AG09319 (cell line): ENCODE data around the gene NACC1.

Experiments
- DNase-seq: peaks from one replicate; pipeline ENCODE4 v3.0.0-alpha.2; 2010; ENCODE audit warnings: low read depth; ENCODE audit errors: extremely low read depth
- TF ChIP-seq, protein P1 (sequence below): IDR thresholded peaks from 2 replicates; pipeline ENCODE4 v1.5.1; 2011; ENCODE audit warnings: low read depth, mild to moderate bottlenecking, inconsistent platforms, low read length, moderate library complexity

The NACC1 gene

DNA sequence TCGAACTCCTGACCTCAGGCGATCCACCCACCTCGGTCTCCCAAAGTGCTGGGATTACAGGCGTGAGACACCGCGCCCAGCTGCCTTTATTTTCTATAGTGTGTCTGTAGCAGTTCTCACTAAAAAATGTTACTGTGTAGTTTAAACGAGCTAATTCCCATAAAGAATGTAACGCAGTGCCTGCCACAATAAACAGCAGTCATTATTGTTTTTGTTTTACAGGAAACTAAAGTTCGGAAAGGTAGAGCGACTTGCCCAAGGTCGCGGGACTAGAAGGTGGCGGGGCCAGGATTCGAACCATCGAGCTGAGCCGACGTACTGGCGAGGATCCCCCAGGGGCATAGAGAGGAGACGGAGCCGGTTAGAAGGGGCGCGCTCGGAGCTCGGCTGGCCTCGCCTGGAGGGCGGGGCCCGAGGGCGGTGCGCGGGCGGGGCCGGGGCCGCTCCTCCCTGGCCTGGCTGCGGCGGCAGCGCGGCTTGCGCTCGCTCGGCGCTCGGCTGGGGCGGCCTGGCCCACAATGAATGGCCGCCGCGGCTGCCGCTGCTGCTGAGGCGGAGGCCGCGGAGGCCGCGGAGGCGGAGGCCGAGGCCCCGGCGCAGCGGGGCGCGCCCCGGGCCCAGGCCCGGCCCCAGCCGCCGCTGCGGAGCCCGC lies at the start of gene NACC1:
NACC1 (plus strand) TSS at position 493 of the 652 bp plus-strand sequence. CDS start 16,944 bp downstream, outside the sequence.
- DNase-seq, result peak; percentile 57
- TF ChIP-seq, protein P1, sequence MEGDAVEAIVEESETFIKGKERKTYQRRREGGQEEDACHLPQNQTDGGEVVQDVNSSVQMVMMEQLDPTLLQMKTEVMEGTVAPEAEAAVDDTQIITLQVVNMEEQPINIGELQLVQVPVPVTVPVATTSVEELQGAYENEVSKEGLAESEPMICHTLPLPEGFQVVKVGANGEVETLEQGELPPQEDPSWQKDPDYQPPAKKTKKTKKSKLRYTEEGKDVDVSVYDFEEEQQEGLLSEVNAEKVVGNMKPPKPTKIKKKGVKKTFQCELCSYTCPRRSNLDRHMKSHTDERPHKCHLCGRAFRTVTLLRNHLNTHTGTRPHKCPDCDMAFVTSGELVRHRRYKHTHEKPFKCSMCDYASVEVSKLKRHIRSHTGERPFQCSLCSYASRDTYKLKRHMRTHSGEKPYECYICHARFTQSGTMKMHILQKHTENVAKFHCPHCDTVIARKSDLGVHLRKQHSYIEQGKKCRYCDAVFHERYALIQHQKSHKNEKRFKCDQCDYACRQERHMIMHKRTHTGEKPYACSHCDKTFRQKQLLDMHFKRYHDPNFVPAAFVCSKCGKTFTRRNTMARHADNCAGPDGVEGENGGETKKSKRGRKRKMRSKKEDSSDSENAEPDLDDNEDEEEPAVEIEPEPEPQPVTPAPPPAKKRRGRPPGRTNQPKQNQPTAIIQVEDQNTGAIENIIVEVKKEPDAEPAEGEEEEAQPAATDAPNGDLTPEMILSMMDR, result no peak

DNA sequence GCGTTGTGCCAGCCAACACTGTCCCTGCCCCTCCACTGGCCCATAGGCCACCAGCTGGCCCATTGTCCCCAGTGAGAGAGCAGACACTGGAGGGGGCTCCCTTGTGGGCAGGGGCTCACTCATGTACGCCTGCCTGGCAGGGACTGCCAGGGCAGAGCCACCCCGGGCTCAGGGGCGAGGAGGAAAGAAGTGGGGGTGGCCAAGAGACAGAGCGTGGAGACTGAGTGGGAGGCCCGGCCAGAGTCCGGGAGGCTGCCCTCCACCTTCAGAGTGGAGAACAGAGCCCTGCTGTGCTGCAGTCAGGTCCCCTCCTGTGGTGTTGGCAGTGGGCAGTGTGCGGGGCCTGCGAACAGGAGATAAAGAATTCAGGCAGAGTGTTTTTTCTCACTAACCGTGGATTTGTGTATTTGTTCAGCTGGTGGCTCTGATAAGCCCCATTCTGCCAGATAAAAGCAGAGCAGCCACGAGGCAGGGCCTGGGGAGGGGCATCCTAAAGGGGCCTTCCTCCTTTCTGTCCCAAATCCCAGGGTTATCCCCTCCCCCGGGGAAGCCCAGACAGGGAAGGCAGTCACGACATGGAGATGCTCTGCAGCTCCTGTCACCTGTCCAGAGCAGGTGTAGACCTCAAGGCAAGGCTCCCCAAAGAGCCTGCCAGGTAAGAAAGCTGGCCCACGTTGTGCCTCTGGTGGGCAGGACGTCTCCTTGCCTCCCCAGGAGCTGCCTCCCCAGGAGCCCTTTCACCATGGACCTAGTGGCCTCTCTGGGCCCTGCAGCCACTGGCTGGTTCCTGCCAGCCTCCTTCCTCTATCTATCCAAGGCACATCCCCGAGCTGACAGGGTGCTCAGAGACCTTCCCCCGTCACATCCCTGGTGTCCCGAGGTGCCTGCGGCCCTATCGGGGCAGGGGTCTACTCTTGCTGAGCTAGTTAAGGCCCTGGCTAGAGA lies 48.4 kb upstream of the NACC1 start:
- TF ChIP-seq, protein P1, result no peak
- DNase-seq, result no peak

DNA sequence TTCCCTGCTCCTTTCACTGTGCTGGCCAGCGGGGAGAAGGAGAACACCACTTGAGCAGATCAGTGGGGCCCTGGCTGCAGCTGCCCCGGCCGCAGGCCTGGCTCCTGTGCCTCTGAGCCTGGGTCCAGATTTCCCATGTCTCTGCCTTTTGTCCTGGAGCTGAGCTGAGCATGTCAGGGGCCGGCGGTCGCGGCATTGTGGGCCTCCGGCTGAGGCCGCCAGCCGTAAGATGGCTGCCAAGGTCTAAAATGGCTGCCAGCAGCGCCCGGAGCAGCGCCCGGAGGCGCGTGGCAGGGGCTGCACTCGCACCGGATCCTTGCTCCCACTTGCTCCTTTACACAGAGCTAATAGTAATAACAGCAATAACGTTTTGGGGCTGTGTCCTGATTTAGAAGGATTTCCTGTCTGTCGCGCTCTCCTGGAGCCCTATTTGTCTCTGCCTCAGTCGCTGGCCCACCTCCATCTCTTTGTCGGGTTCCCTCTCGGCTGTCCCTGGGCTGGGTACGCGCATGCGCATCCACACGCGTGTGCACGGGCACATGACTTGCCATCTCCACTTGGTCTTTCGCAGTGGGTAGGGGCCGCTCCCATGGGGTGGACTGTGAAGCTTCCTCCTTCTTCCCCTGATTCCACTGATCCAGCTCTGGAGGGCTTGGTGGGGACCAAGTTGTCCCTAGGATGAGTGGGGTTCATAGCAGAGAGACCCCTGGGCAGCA lies 47.5 kb upstream of the NACC1 start:
- TF ChIP-seq, protein P1, result no peak
- DNase-seq, result no peak

DNA sequence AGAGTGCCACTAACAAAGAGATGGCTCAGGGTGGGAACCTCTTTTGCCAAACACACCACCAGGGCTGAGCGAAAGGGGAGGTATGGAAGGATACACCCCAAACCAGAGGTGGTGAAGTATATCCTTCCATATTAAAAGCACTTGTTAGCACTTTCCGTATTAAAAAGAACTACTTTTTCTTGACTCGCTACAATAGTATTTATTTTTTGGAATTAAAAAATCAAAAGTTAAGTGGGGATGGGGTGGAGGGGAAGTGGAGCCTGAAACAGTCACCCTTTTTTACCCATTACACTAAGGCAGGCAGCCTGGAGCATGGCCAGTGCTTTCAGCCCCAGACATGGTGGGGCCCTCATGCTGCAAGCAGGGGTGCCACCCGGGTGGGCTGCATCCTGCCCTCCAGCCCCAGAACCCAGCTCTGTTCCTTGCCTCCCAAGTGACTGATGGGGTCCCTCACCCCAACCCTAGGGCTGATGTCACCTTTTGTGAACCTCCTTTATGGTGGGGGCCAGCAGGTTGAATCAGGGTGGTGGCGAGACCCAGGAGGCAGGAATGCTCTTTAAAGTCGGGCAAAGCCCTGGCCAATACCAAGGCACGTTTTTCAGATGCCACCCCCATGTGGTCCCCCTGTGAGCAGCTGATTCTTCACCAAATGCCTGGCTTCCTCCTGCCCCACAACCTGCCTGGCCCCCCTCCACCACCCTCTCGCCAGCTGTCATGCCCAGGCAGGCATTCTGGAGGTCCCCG lies 46.4 kb upstream of the NACC1 start:
- TF ChIP-seq, protein P1, result no peak
- DNase-seq, result no peak

DNA sequence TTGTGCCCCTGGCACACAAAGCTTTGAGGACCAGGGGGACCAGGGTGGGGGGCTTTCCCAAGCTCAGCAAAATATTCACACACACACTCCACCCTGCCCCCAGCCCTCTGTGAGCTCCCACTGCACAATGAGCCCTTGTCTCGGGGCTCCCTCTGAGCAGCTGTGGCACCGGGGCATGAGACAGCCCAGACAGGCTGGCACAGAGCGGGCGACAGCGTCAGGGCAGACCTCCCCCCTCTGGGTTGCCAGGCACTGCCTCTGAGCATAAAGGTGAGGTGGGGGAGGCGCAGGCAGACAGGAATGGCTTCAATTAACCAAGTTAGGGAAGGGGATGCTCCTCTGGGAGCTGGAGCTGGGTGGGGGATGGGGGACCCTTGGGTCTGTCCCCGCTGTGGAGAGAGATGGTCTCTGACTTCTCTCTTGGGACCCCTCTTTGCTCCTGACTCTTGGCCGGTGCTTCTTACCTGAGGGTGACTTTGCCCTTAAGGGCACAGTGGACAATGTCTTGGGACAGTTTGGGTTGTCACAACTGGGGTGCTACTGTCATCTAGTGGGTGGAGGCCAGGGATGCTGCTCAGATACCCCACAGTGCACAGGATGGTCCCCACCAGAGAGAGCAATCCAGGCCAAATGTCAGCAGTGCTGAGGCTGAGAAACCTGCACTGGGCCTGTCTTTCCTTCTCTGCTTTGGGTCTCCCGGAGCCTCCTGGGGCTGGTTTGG lies 45.7 kb upstream of the NACC1 start:
- TF ChIP-seq, protein P1, result no peak
- DNase-seq, result no peak

DNA sequence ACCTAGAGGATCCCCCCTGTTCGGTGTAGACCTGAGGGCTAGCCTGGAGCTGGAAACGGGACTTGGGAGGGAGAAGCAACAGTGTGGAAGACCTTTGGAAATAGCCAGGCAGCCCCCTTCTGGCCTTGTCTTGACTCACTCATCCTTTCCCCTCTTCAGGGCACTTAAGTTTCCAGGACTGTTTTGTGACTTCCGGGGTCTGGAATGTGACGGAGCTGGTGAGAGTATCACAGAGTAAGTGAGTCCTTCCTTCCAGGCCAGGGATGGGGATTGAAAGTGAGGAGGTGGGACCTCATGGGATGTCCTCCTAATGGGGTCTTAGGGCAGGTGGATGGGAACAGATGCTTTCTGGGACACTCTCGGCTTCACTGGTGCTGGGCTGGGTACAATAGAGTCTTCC lies 44.8 kb upstream of the NACC1 start:
- DNase-seq, result no peak
- TF ChIP-seq, protein P1, result no peak
